GM12878 (cell line): ENCODE results near the gene SARM1. TPM values are rescaled to one million over a fixed set of nuclear protein-coding genes. Genes with fewer than 3 reads are reported as not detected.

Experiments used
- ATAC-seq: fragments of 200-7000 bp; cut with Tn5 transposase; 3 replicates; pipeline ENCODE4 v1.9.1; 2020; ENCODE audit warnings: mild to moderate bottlenecking, moderate library complexity
- BruUV-seq: library from RNA; stranded (reverse); fragments of 400-500 nt; replicated peaks from 2 replicates; lab custom pipeline; 2021; lab: Mats Ljungman, UMichigan
- CTCF ChIA-PET: fragments of 300-600 bp; sonication (Branson Sonifier 250); formaldehyde crosslinking; extraction: SDS; loops from one replicate; lab custom pipeline; 2021; ENCODE audit warnings: inconsistent platforms; lab: Yijun Ruan, JAX
- POLR2A ChIA-PET: fragments of 350-600 bp; formaldehyde crosslinking; extraction: SDS; loops from one replicate; lab custom pipeline; 2021; ENCODE audit warnings: inconsistent platforms; lab: Charles Lee
- RAD21 ChIA-PET: fragments of 300-600 bp; sonication (Branson Sonifier 250); formaldehyde crosslinking; loops from one replicate; lab custom pipeline; 2023; ENCODE audit warnings: antibody characterized with exemption; ENCODE audit not compliant: unreplicated experiment; lab: Charles Lee
- SMC1A ChIA-PET: fragments of 300-600 bp; sonication (Branson Sonifier 250); formaldehyde crosslinking; loops from one replicate; lab custom pipeline; 2023; ENCODE audit not compliant: unreplicated experiment, uncharacterized antibody; lab: Charles Lee
- DNase-seq: peaks from one replicate; pipeline ENCODE4 v3.0.0-alpha.2; 2011; ENCODE audit warnings: low read depth, low spot score
- FAIRE-seq: peaks from 3 replicates; lab custom pipeline; 2011; peaks lifted over from hg19 to GRCh38; lab: Jason Lieb, UNC
- H2AFZ ChIP-seq: 2 replicates; pipeline ENCODE4 v1.6.0; 2011; ENCODE audit warnings: low read depth, low read length, control low read depth; ENCODE audit not compliant: control insufficient read depth
- H3K27ac ChIP-seq: 2 replicates; pipeline ENCODE4 v1.5.1; 2011; ENCODE audit warnings: control low read depth; ENCODE audit not compliant: control insufficient read depth, insufficient read depth
- H3K27me3 ChIP-seq, 2 experiments: replicated peaks in 1 of 2; 2 replicates each; pipeline versions ENCODE4 v1.6.0 to v1.6.1; 2011; ENCODE audit warnings: low read length in 1 of 2; ENCODE audit not compliant: control insufficient read depth in 2 of 2, insufficient read depth in 2 of 2
- H3K36me3 ChIP-seq, 2 experiments: 2 replicates each; pipeline ENCODE4 v1.5.1; 2011; ENCODE audit warnings: low read length in 1 of 2; ENCODE audit not compliant: control insufficient read depth in 2 of 2, insufficient read depth in 2 of 2
- H3K4me1 ChIP-seq: 2 replicates; pipeline ENCODE4 v1.6.1; 2011; ENCODE audit warnings: mild to moderate bottlenecking, low read length, moderate library complexity, mixed read lengths; ENCODE audit not compliant: control insufficient read depth, insufficient read depth
- H3K4me2 ChIP-seq: 2 replicates; pipeline ENCODE4 v1.6.0; 2011; ENCODE audit warnings: control low read depth; ENCODE audit not compliant: control insufficient read depth, insufficient read depth
- H3K4me3 ChIP-seq: fragments of 200-600 bp; sonication (generic); 2 replicates; pipeline ENCODE4 v1.5.1; 2016
- H3K79me2 ChIP-seq: 2 replicates; pipeline ENCODE4 v1.6.0; 2011; ENCODE audit warnings: low read length; ENCODE audit not compliant: control insufficient read depth, insufficient read depth
- H3K9ac ChIP-seq: 2 replicates; pipeline ENCODE4 v1.8.0; 2011; ENCODE audit warnings: low read length, control low read depth, mixed read lengths; ENCODE audit not compliant: control insufficient read depth, insufficient read depth
- H3K9me3 ChIP-seq: replicated peaks from 3 replicates; pipeline ENCODE4 v1.5.1; 2011; ENCODE audit warnings: mild to moderate bottlenecking, low read length; ENCODE audit not compliant: control insufficient read depth, insufficient read depth
- H4K20me1 ChIP-seq: 2 replicates; pipeline ENCODE4 v1.6.0; 2011; ENCODE audit not compliant: control insufficient read depth, insufficient read depth
- BRCA1 ChIP-seq: IDR thresholded peaks from 2 replicates; pipeline ENCODE4 v1.6.1; 2011; ENCODE audit warnings: low read depth, low read length, improper control_type of control experiment
- CBX3 ChIP-seq: fragments of 200-600 bp; sonication (generic); IDR thresholded peaks from 2 replicates; pipeline ENCODE4 v1.6.1; 2016; ENCODE audit warnings: low read depth, borderline replicate concordance
- CBX5 ChIP-seq: sonication (generic); IDR thresholded peaks from 2 replicates; pipeline ENCODE4 v1.6.1; 2016; ENCODE audit warnings: low read depth, moderate library complexity, mild to moderate bottlenecking, inconsistent platforms
- CREB1 ChIP-seq: IDR thresholded peaks from 2 replicates; pipeline ENCODE4 v1.6.1; 2012; ENCODE audit warnings: low read depth, mild to moderate bottlenecking, inconsistent platforms
- JUND ChIP-seq: IDR thresholded peaks from 2 replicates; pipeline ENCODE4 v1.6.1; 2012; ENCODE audit warnings: low read depth, mild to moderate bottlenecking, low read length, improper control_type of control experiment, moderate library complexity
- KDM1A ChIP-seq: fragments of 200-600 bp; sonication (generic); IDR thresholded peaks from 2 replicates; pipeline ENCODE4 v1.6.1; 2016; ENCODE audit warnings: borderline replicate concordance
- MEF2B ChIP-seq: fragments of 450-650 bp; IDR thresholded peaks from 2 replicates; pipeline ENCODE4 v1.6.1; 2018; ENCODE audit warnings: mild to moderate bottlenecking, moderate library complexity; ENCODE audit not compliant: partially characterized antibody, poor library complexity, severe bottlenecking
- RBBP5 ChIP-seq: fragments of 200-600 bp; sonication (generic); conservative IDR thresholded peaks from 2 replicates; pipeline ENCODE4 v1.6.1; 2016
- RUNX3 ChIP-seq: IDR thresholded peaks from 2 replicates; pipeline ENCODE4 v1.6.1; 2012; ENCODE audit warnings: low read length, inconsistent platforms
- WGBS: methylation state at CpG from one replicate; pipeline ENCODE4 v1.1.6; 2016; ENCODE audit warnings: low lambda C conversion rate; ENCODE audit not compliant: insufficient replicate concordance, insufficient coverage; ENCODE audit errors: missing lambda C conversion rate; 5-methylcytosine and 5-hydroxymethylcytosine counted together
- in situ Hi-C: fragments of 300-500 bp; cut with MboI; formaldehyde crosslinking; loops from 9 replicates; pipeline ENCODE4 v1.14.3; 2018; ENCODE audit warnings: mixed read lengths
- intact Hi-C: fragments of 100-400 bp; cut with micrococcal nuclease; formaldehyde crosslinking; loops from one replicate; pipeline ENCODE4 v1.14.2; 2022; ENCODE audit not compliant: unreplicated experiment
- polyA plus RNA-seq, 11 experiments: library from polyadenylated mRNA; depleted of rRNA in 4 of 11; unstranded in 6 of 11; stranded (reverse) in 5 of 11; fragments of >200 nt; fragmentation: Nextera tagmentation in 4 of 11; fragmentation: Illumina TruSeq in 1 of 11; extraction: Ambion mirVana in 4 of 11; extraction: Trizol in 1 of 11; gene quantifications; 1 replicate in 1 of 11; 2 replicates in 10 of 11; pipeline versions ENCODE4 v1.2.1 to v1.2.3, GENCODE V29; 2011 to 2016; ENCODE audit warnings: inconsistent platforms in 2 of 11, missing spikeins in 2 of 11, low read depth in 1 of 11
- total RNA-seq, 4 experiments: library from RNA; depleted of rRNA in 3 of 4; stranded (reverse); fragments of >200 nt in 3 of 4; fragmentation: Illumina TruSeq in 1 of 4; extraction: Trizol in 1 of 4; gene quantifications; 2 replicates each; pipeline versions ENCODE4 v1.2.1 to v1.2.3, GENCODE V29; 2013 to 2021

The SARM1 gene
- total and polyA plus RNA-seq, 10 of the 15 experiments (the other 5 are each of a cell fraction or from before 2014, with no cell fraction given): 0.56 to 25.3 (median 11.9) TPM

- POLR2A ChIA-PET: interaction anchor here (1.1 kb wide), 1 partner anchor 22 kb away, joined by 3 read pairs; no protein-coding TSS in a partner anchor
- peaks cover 3% of the 10 kb centered on the region for H3K4me1 ChIP-seq
- H4K20me1 ChIP-seq: no peaks in the 10 kb centered on the region
- TF ChIP-seq MEF2B (no peak), RBBP5 (no peak), JUND (no peak), CBX5 (no peak), CBX3 (no peak), BRCA1 (no peak), RUNX3 (no peak), CREB1 (no peak), KDM1A (no peak)
- RAD21 ChIA-PET: no interaction called here
- ATAC-seq (no peak), FAIRE-seq (no peak), DNase-seq (no peak)
- H3K4me3 ChIP-seq: no peak overlapping the region
- no peak overlapping the region for H3K27ac ChIP-seq
- in situ Hi-C loops: no loop called here
- no peaks in the 10 kb centered on the region for H3K27me3 ChIP-seq
- BruUV-seq: no TSS peak
- intact Hi-C loops: no loop called here
- SMC1A ChIA-PET: interaction anchor here (1.2 kb wide), 1 partner anchor 13 kb away, joined by 3 read pairs; no protein-coding TSS in a partner anchor
- no peak overlapping the region for H3K9ac ChIP-seq
- 78% methylated on average over 2 of the region's 2 CpGs for WGBS
- H3K79me2 ChIP-seq: no peaks in the 10 kb centered on the region
- H3K36me3 ChIP-seq: peaks cover 0 to 1% of the 10 kb centered on the region in 2 experiments; a peak in 1 of 4 replicates
- H3K4me2 ChIP-seq: no peak overlapping the region
- CTCF ChIA-PET: interaction anchor here (4.0 kb wide), 1 partner anchor 12 kb away, joined by 19 read pairs; no protein-coding TSS in a partner anchor
- H3K9me3 ChIP-seq: no peaks in the 10 kb centered on the region
- H2AFZ ChIP-seq: no peak overlapping the region
Observed at GRCh38 chr17:28404007-28404406, 32.5 kb downstream of the SARM1 start.
